Heart right ventricle (tissue), 16 donors: ENCODE data around the gene TBRG1. TPM values are rescaled to one million over a fixed set of nuclear protein-coding genes. Genes with fewer than 3 reads are reported as not detected.

Experiments
- ATAC-seq, 8 donors: fragments of 200-7000 bp; cut with Tn5 transposase; one replicate each; pipeline ENCODE4 v1.9.1; 2020; ENCODE audit warnings: mild to moderate bottlenecking in 8 of 8, moderate library complexity in 8 of 8, moderate number of reproducible peaks in 1 of 8
- DNase-seq, 2 donors: peaks; one replicate each; pipeline ENCODE4 v3.0.0-alpha.2; 2020
- H3K27ac ChIP-seq, 10 donors: fragments of 200-600 bp; sonication (generic) in 2 of 10; one replicate each; pipeline versions ENCODE4 v1.5.0 to v1.8.0; 2020 to 2022; ENCODE audit warnings: mild to moderate bottlenecking in 3 of 10
- H3K27me3 ChIP-seq, 7 donors: fragments of 200-600 bp; one replicate each; pipeline ENCODE4 v1.8.0; 2021 to 2022; ENCODE audit warnings: mild to moderate bottlenecking in 2 of 7
- H3K36me3 ChIP-seq, 9 donors: fragments of 200-600 bp; sonication (generic) in 1 of 9; one replicate each; pipeline versions ENCODE4 v1.5.0 to v1.8.0; 2020 to 2022; ENCODE audit warnings: mild to moderate bottlenecking in 2 of 9
- H3K4me1 ChIP-seq, 9 donors: fragments of 200-600 bp; sonication (generic) in 1 of 9; one replicate each; pipeline versions ENCODE4 v1.5.0 to v1.8.0; 2020 to 2022; ENCODE audit warnings: mild to moderate bottlenecking in 4 of 9
- H3K4me3 ChIP-seq, 10 donors: fragments of 200-600 bp; sonication (generic) in 2 of 10; one replicate each; pipeline versions ENCODE4 v1.5.0 to v1.8.0; 2020 to 2022; ENCODE audit warnings: mild to moderate bottlenecking in 7 of 10, moderate library complexity in 2 of 10
- H3K9me3 ChIP-seq, 11 donors: fragments of 200-600 bp in 10 of 11; sonication (generic) in 2 of 11; one replicate each; pipeline versions ENCODE4 v1.5.0 to v1.8.0; 2013 to 2022; ENCODE audit warnings: mild to moderate bottlenecking in 2 of 11, control low read depth in 1 of 11, moderate library complexity in 1 of 11
- WGBS, 2 donors: extraction: QIAGEN DNeasy Blood & Tissue Kit; methylation state at CpG; one replicate each; pipeline ENCODE4 v1.1.7; 2013; ENCODE audit warnings: inconsistent platforms in 1 of 2; 5-methylcytosine and 5-hydroxymethylcytosine counted together
- intact Hi-C, 10 donors: fragments of 100-400 bp; cut with DNase I; formaldehyde crosslinking; loops; one replicate each; pipeline versions ENCODE4 v1.11.1 to v1.14.2; 2022
- polyA plus RNA-seq, 2 donors: library from polyadenylated mRNA; stranded (reverse); fragments of 200-250 nt; gene quantifications; one replicate each; pipeline ENCODE4 v1.2.3, GENCODE V29; 2013
- total RNA-seq, 10 donors: library from RNA; stranded (reverse); fragmentation: NEBNext Ultra II Directional in 3 of 10; extraction: Animal tissue kit (Norgen Biotek cat#: 25700) in 3 of 10; gene quantifications; one replicate each; pipeline versions ENCODE4 v1.2.1 to v1.2.4, GENCODE V29; 2021 to 2023
- TF ChIP-seq, protein P1 (sequence below), 9 donors: fragments of 200-600 bp; sonication (generic) in 2 of 9; IDR thresholded peaks; one replicate each; pipeline versions ENCODE4 v1.5.0 to v1.8.0; 2021 to 2022; ENCODE audit warnings: antibody characterized with exemption in 9 of 9, mild to moderate bottlenecking in 5 of 9, moderate library complexity in 1 of 9
- donor health status: Arrhythmogenic right ventricular cardiomyopathy.
- donor health status: ischemic (EF 13 %, LVEDD 7.1; RV severe dilation, severe dysfunction).
- donor health status: healthy with polysubstance abuse.
- donor health status: DM: no; HTN: yes; CAD: no.
- donor health status: DM: no; HTN: no; CAD: no.
- donor health status: ischemic (EF 25% LVEDD 6.9; RV normal size, moderate dysfunction).
- donor health status: ischemic (EF 25% LVEDD 5.7; RV mildly dilated, moderate dysfunction).
- donor health status: healthy.
- donor health status: DM: yes; HTN: yes; CAD: no.
- donor health status: Ischemic cardiomyopathy.
- donor health status: ischemic (EF 35%, LVEDD 5.7; RV mildly dilated, moderate dysfunction).
- donor health status: nonischemic (EF 11% LVEDD 7.7; RV severe dilation, severe dysfunction).
- donor health status: DM: yes; HTN: yes; CAD: no.
- donor health status: PGD.
- donor health status: ischemic (EF 29% LVEDD 5.4; RV normal size, mild dysfunction).
- donor health status: nonischemic (EF 23%, LVEDD 6.1; RV moderate dilation, normal function).

The TBRG1 gene
- total and polyA plus RNA-seq, 12 donors = 16.4 to 21.5 (median 19.2) TPM

GRCh38 chr11:124581817-124582216 is 40.8 kb upstream of the TBRG1 start:
- H3K27me3 ChIP-seq = peaks cover 0 to 2% (median 0%) of the 10 kb centered on the region in 7 donors
- ATAC-seq = no peak

GRCh38 chr11:124582565-124582964 is 40.1 kb upstream of the TBRG1 start:
- TF ChIP-seq, protein P1, sequence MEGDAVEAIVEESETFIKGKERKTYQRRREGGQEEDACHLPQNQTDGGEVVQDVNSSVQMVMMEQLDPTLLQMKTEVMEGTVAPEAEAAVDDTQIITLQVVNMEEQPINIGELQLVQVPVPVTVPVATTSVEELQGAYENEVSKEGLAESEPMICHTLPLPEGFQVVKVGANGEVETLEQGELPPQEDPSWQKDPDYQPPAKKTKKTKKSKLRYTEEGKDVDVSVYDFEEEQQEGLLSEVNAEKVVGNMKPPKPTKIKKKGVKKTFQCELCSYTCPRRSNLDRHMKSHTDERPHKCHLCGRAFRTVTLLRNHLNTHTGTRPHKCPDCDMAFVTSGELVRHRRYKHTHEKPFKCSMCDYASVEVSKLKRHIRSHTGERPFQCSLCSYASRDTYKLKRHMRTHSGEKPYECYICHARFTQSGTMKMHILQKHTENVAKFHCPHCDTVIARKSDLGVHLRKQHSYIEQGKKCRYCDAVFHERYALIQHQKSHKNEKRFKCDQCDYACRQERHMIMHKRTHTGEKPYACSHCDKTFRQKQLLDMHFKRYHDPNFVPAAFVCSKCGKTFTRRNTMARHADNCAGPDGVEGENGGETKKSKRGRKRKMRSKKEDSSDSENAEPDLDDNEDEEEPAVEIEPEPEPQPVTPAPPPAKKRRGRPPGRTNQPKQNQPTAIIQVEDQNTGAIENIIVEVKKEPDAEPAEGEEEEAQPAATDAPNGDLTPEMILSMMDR (IDR thresholded peaks at IDR 0.05) = no peak
- Histone ChIP-seq H3K27ac (no peak overlapping the region), H3K27me3 (peaks cover 0 to 6% (median 0%) of the 10 kb centered on the region in 7 donors), H3K4me3 (no peak overlapping the region), H3K36me3 (no peaks in the 10 kb centered on the region), H3K4me1 (peaks cover 0 to 6% (median 0%) of the 10 kb centered on the region in 9 donors), H3K9me3 (no peaks in the 10 kb centered on the region)
- 87 to 88% methylated on average over 2 of the region's 2 CpGs for WGBS, 2 donors
- intact Hi-C loops = loop anchor here in 6 of 10 donors (5.0 to 10.0 kb wide), 5 partner anchors 158 to 518 kb away; partner anchors contain the start of gene OR8B4 (in 1 of the 6)
- DNase-seq = no peak
- ATAC-seq = no peak

More at GRCh38 chr11:124581817-124582216, 40.8 kb upstream of the TBRG1 start:
- DNase-seq = no peak
- no peaks in the 10 kb centered on the region for H3K36me3 ChIP-seq
- no peak overlapping the region for H3K4me3 ChIP-seq
- no peak overlapping the region for H3K27ac ChIP-seq
- peaks cover 0 to 10% (median 0%) of the 10 kb centered on the region in 9 donors for H3K4me1 ChIP-seq
- intact Hi-C loops = loop anchor here in 6 of 10 donors (5.0 to 10.0 kb wide), 5 partner anchors 157 to 517 kb away; partner anchors contain the start of gene OR8B4 (in 1 of the 6)
- H3K9me3 ChIP-seq = no peaks in the 10 kb centered on the region
- TF ChIP-seq, protein P1 (IDR thresholded peaks at IDR 0.05) = no peak
- 62 to 82% methylated on average over 6 of the region's 6 CpGs for whole genome bisulfite sequencing, 2 donors

GRCh38 chr11:124583781-124584180 is 38.9 kb upstream of the TBRG1 start:
- TF ChIP-seq, protein P1 (IDR thresholded peaks at IDR 0.05) = no peak
- H3K4me3 ChIP-seq = no peak overlapping the region
- no peak for DNase-seq
- intact Hi-C loops = loop anchor here in 7 of 10 donors (2.0 to 10.0 kb wide), 6 partner anchors 159 to 519 kb away; partner anchors contain the start of gene OR8B4 (in 1 of the 7)
- H3K36me3 ChIP-seq = no peaks in the 10 kb centered on the region
- H3K27me3 ChIP-seq = peaks cover 0 to 14% (median 0%) of the 10 kb centered on the region in 7 donors
- ATAC-seq = no peak
- H3K4me1 ChIP-seq = no peaks in the 10 kb centered on the region
- no peak overlapping the region for H3K27ac ChIP-seq
- H3K9me3 ChIP-seq = no peaks in the 10 kb centered on the region
- 73 to 81% methylated on average over 8 of the region's 8 CpGs for WGBS, 2 donors

GRCh38 chr11:124584681-124585372 is 37.8 kb upstream of the TBRG1 start:
- no peaks in the 10 kb centered on the region for H3K4me1 ChIP-seq
- ATAC-seq (no peak), DNase-seq (no peak)
- H3K9me3 ChIP-seq = no peaks in the 10 kb centered on the region
- H3K27ac ChIP-seq = no peak overlapping the region
- TF ChIP-seq, protein P1 (IDR thresholded peaks at IDR 0.05) = no peak
- intact Hi-C loops = loop anchor here (2.0 to 10.0 kb wide), 7 partner anchors 160 to 520 kb away; partner anchors contain the start of gene OR8B4 (in 1 of the 10)
- H3K36me3 ChIP-seq = no peaks in the 10 kb centered on the region
- peaks cover 0 to 14% (median 0%) of the 10 kb centered on the region in 7 donors for H3K27me3 ChIP-seq
- WGBS, 2 donors = 73 to 79% methylated on average over 4 of the region's 4 CpGs
- H3K4me3 ChIP-seq = no peak overlapping the region
